SK-N-MC (cell line): ENCODE results near the gene TBL2.

Experiments used
- EZH2 ChIP-seq: fragments of 200-600 bp; sonication (generic); IDR thresholded peaks from one replicate; pipeline ENCODE4 v1.6.1; 2017; ENCODE audit warnings: antibody characterized with exemption
- FOXP2 ChIP-seq: optimal IDR thresholded peaks from 2 replicates; pipeline ENCODE3; 2011; ENCODE audit warnings: mild to moderate bottlenecking, moderate library complexity; ENCODE audit not compliant: insufficient read depth; ENCODE audit errors: extremely low read length, control extremely low read depth
- POLR2AphosphoS5 ChIP-seq: IDR thresholded peaks from 2 replicates; pipeline ENCODE4 v1.6.1; 2012; ENCODE audit warnings: mild to moderate bottlenecking, low read depth, low read length, borderline replicate concordance

- no peak for TF ChIP-seq EZH2
- TF ChIP-seq POLR2AphosphoS5, result no peak
- no peak for TF ChIP-seq FOXP2
Observed at GRCh38 chr7:73596191-73597065, 18.0 kb upstream of the TBL2 start.
